H1 (cell line): ENCODE data around the gene DDHD1. TPM values are rescaled to one million over a fixed set of nuclear protein-coding genes. Genes with fewer than 3 reads are reported as not detected.

ENCODE experiments used
- CTCF ChIA-PET: fragments of 300-600 bp; sonication (Branson Sonifier 250); formaldehyde crosslinking; loops from one replicate; lab custom pipeline; 2021; ENCODE audit not compliant: partially characterized antibody; lab: Charles Lee
- POLR2A ChIA-PET: fragments of 300-600 bp; sonication (Branson Sonifier 250); formaldehyde crosslinking; loops from one replicate; lab custom pipeline; 2021; ENCODE audit warnings: inconsistent platforms; ENCODE audit not compliant: partially characterized antibody; lab: Charles Lee
- DNase-seq, 2 experiments: peaks; one replicate each; pipeline versions ENCODE4 v3.0.0 to v3.0.0-alpha.2; 2010 to 2022; ENCODE audit warnings: low spot score in 2 of 2, low read depth in 1 of 2, mixed read lengths in 1 of 2
- FAIRE-seq: peaks from 2 replicates; lab custom pipeline; 2011; peaks lifted over from hg19 to GRCh38; lab: Jason Lieb, UNC
- H2AFZ ChIP-seq: 2 replicates; pipeline ENCODE4 v1.8.1; 2012; ENCODE audit warnings: low read length, inconsistent platforms
- H2AK5ac ChIP-seq: 2 replicates; pipeline ENCODE4 v1.6.1; 2013; ENCODE audit warnings: low read depth, low read length
- H2BK120ac ChIP-seq: replicated peaks from 2 replicates; pipeline ENCODE3; 2013; ENCODE audit warnings: low read depth, low read length, inconsistent platforms
- H2BK12ac ChIP-seq: 2 replicates; pipeline ENCODE4 v1.6.1; 2013; ENCODE audit warnings: low read depth, low read length
- H2BK15ac ChIP-seq: 2 replicates; pipeline ENCODE4 v1.6.1; 2013; ENCODE audit warnings: low read length
- H2BK20ac ChIP-seq: 2 replicates; pipeline ENCODE4 v1.6.1; 2013; ENCODE audit warnings: low read length
- H2BK5ac ChIP-seq: 2 replicates; pipeline ENCODE4 v1.6.1; 2013; ENCODE audit warnings: low read depth, low read length
- H3K14ac ChIP-seq: 2 replicates; pipeline ENCODE4 v1.6.1; 2013; ENCODE audit warnings: inconsistent platforms; ENCODE audit not compliant: insufficient read length
- H3K18ac ChIP-seq: 2 replicates; pipeline ENCODE4 v1.6.1; 2013; ENCODE audit warnings: low read length; ENCODE audit errors: extremely low read depth
- H3K23ac ChIP-seq: 2 replicates; pipeline ENCODE4 v1.6.1; 2013; ENCODE audit warnings: inconsistent platforms; ENCODE audit not compliant: insufficient read length
- H3K23me2 ChIP-seq: 2 replicates; pipeline ENCODE4 v1.6.1; 2013; ENCODE audit warnings: low read depth, low read length
- H3K27ac ChIP-seq: 2 replicates; pipeline ENCODE4 v1.6.1; 2011; ENCODE audit warnings: low read depth, low read length, inconsistent platforms
- H3K27me3 ChIP-seq, 4 experiments: replicated peaks in 1 of 4; 1 replicate in 1 of 4; 2 replicates in 3 of 4; pipeline versions ENCODE4 v1.6.1 to v1.8.1; 2011 to 2013; ENCODE audit warnings: low read length in 3 of 4, mild to moderate bottlenecking in 3 of 4, inconsistent platforms in 2 of 4, mixed read lengths in 2 of 4, moderate library complexity in 1 of 4; ENCODE audit not compliant: control insufficient read depth in 3 of 4, insufficient read depth in 3 of 4; ENCODE audit errors: extremely low read depth in 1 of 4
- H3K36me3 ChIP-seq, 4 experiments: 2 replicates each; pipeline versions ENCODE4 v1.6.1 to v1.8.1; 2011 to 2013; ENCODE audit warnings: mild to moderate bottlenecking in 4 of 4, low read length in 3 of 4, moderate library complexity in 2 of 4, control low read depth in 1 of 4, inconsistent platforms in 1 of 4; ENCODE audit not compliant: insufficient read depth in 4 of 4, control insufficient read depth in 2 of 4
- H3K4ac ChIP-seq: replicated peaks from 2 replicates; pipeline ENCODE3; 2013; ENCODE audit warnings: low read length, low read depth, mixed read lengths, inconsistent platforms; ENCODE audit not compliant: insufficient read length
- H3K4me1 ChIP-seq, 4 experiments: replicated peaks in 1 of 4; 1 replicate in 1 of 4; 2 replicates in 3 of 4; pipeline versions ENCODE4 v1.6.1 to v1.8.1; 2011 to 2013; ENCODE audit warnings: low read length in 3 of 4, inconsistent platforms in 2 of 4, mixed read lengths in 1 of 4; ENCODE audit not compliant: insufficient read depth in 4 of 4, control insufficient read depth in 3 of 4
- H3K4me2 ChIP-seq, 2 experiments: 2 replicates each; pipeline versions ENCODE4 v1.6.1 to v1.8.1; 2011 to 2013; ENCODE audit warnings: low read depth in 2 of 2, low read length in 2 of 2, control low read depth in 1 of 2, inconsistent platforms in 1 of 2, mild to moderate bottlenecking in 1 of 2; ENCODE audit not compliant: insufficient read depth in 1 of 2
- H3K4me3 ChIP-seq, 4 experiments: fragments of 200-600, 300-600 bp in 1 of 4; sonication (generic), shearing (Covaris generic), sonication (Bioruptor Twin) in 1 of 4; 2 replicates each; pipeline versions ENCODE4 v1.5.1 to v1.8.1; 2011 to 2016; ENCODE audit warnings: low read length in 4 of 4, low read depth in 3 of 4, control low read depth in 2 of 4, inconsistent platforms in 2 of 4, mild to moderate bottlenecking in 2 of 4, mixed read lengths in 1 of 4, moderate library complexity in 1 of 4; ENCODE audit not compliant: insufficient read depth in 2 of 4; ENCODE audit errors: extremely low read depth in 1 of 4
- H3K56ac ChIP-seq: replicated peaks from 2 replicates; pipeline ENCODE3; 2013; ENCODE audit warnings: low read depth, mild to moderate bottlenecking, mixed read lengths, low read length, inconsistent platforms; ENCODE audit not compliant: insufficient read length
- H3K79me1 ChIP-seq: 2 replicates; pipeline ENCODE4 v1.6.1; 2013; ENCODE audit warnings: low read depth, low read length, control low read depth
- H3K79me2 ChIP-seq, 2 experiments: 2 replicates each; pipeline versions ENCODE4 v1.6.1 to v1.8.1; 2012 to 2013; ENCODE audit warnings: low read length in 2 of 2, mild to moderate bottlenecking in 2 of 2, inconsistent platforms in 1 of 2; ENCODE audit not compliant: insufficient read depth in 2 of 2, control insufficient read depth in 1 of 2
- H3K9ac ChIP-seq, 4 experiments: replicated peaks in 1 of 4; 1 replicate in 1 of 4; 2 replicates in 3 of 4; pipeline versions ENCODE4 v1.6.1 to v1.8.1; 2011 to 2013; ENCODE audit warnings: low read depth in 3 of 4, low read length in 3 of 4, control low read depth in 2 of 4, mild to moderate bottlenecking in 2 of 4, moderate library complexity in 2 of 4, inconsistent platforms in 1 of 4; ENCODE audit errors: extremely low read depth in 1 of 4
- H3K9me3 ChIP-seq, 2 experiments: 2 replicates each; pipeline versions ENCODE4 v1.6.1 to v1.8.1; 2012 to 2013; ENCODE audit warnings: mild to moderate bottlenecking in 2 of 2, moderate library complexity in 2 of 2, control low read depth in 1 of 2, inconsistent platforms in 1 of 2, low read depth in 1 of 2, low read length in 1 of 2, mixed read lengths in 1 of 2; ENCODE audit not compliant: insufficient read depth in 2 of 2
- H4K20me1 ChIP-seq, 2 experiments: replicated peaks in 1 of 2; 2 replicates each; pipeline versions ENCODE3 to v1.8.1; 2011 to 2013; ENCODE audit warnings: inconsistent platforms in 2 of 2, low read length in 2 of 2, mild to moderate bottlenecking in 1 of 2; ENCODE audit not compliant: insufficient read depth in 2 of 2, control insufficient read depth in 1 of 2
- H4K5ac ChIP-seq: 2 replicates; pipeline ENCODE4 v1.6.1; 2013; ENCODE audit warnings: low read length, low read depth, mixed read lengths, inconsistent platforms; ENCODE audit not compliant: insufficient read length
- H4K8ac ChIP-seq: 2 replicates; pipeline ENCODE4 v1.8.0; 2013; ENCODE audit warnings: mild to moderate bottlenecking, moderate library complexity, low read length, inconsistent platforms; ENCODE audit not compliant: insufficient read depth; ENCODE audit errors: extremely low read depth
- H4K91ac ChIP-seq: replicated peaks from 2 replicates; pipeline ENCODE3; 2013; ENCODE audit warnings: low read length, mixed read lengths, inconsistent platforms; ENCODE audit not compliant: insufficient read length
- BCL11A ChIP-seq, 2 experiments: IDR thresholded peaks; one replicate each; pipeline ENCODE4 v1.6.1; 2011; ENCODE audit warnings: low read depth in 2 of 2, low read length in 2 of 2, mild to moderate bottlenecking in 2 of 2
- CBX8 ChIP-seq: fragments of 300-800, 300-1000 bp; sonication (generic); IDR thresholded peaks from 2 replicates; pipeline ENCODE4 v1.7.1; 2016; ENCODE audit warnings: low read depth, low read length, borderline replicate concordance
- EGR1 ChIP-seq: IDR thresholded peaks from 2 replicates; pipeline ENCODE4 v1.6.1; 2011; ENCODE audit warnings: low read depth, low read length, borderline replicate concordance
- NANOG ChIP-seq: IDR thresholded peaks from 2 replicates; pipeline ENCODE4 v1.6.1; 2011; ENCODE audit warnings: low read length, low read depth, mild to moderate bottlenecking, inconsistent platforms; ENCODE audit not compliant: insufficient read depth, poor library complexity, severe bottlenecking
- TAF7 ChIP-seq: optimal IDR thresholded peaks from 2 replicates; pipeline ENCODE3; 2011; ENCODE audit warnings: low read depth, mild to moderate bottlenecking, inconsistent platforms, low read length, moderate library complexity, borderline replicate concordance
- WGBS, 2 experiments: shearing (Covaris generic) in 1 of 2; methylation state at CpG; one replicate each; pipeline versions ENCODE4 v1.1.6 to v1.1.7; 2013 to 2015; ENCODE audit warnings: low lambda C conversion rate in 2 of 2, mixed read lengths in 2 of 2, inconsistent platforms in 1 of 2, low coverage in 1 of 2, missing lambda C conversion rate in 1 of 2; ENCODE audit not compliant: insufficient replicate concordance in 2 of 2, insufficient coverage in 1 of 2, insufficient read length in 1 of 2; ENCODE audit errors: extremely low coverage in 1 of 2, missing lambda C conversion rate in 1 of 2; 5-methylcytosine and 5-hydroxymethylcytosine counted together
- polyA plus RNA-seq, 7 experiments: library from polyadenylated mRNA; depleted of rRNA in 3 of 7; stranded (reverse) in 5 of 7; unstranded in 2 of 7; fragments of >200 nt in 5 of 7; fragments of 200-250 nt in 2 of 7; gene quantifications; 1 replicate in 5 of 7; 2 replicates in 1 of 7; 4 replicates in 1 of 7; pipeline versions ENCODE4 v1.2.1 to v1.2.3, GENCODE V29; 2011 to 2013; ENCODE audit warnings: missing spikeins in 2 of 7, mixed read lengths in 2 of 7
- total RNA-seq: library from RNA; stranded (reverse); fragmentation: NEBNext Ultra II Directional; extraction: Animal tissue kit (Norgen Biotek cat#: 25700); gene quantifications from 2 replicates; pipeline ENCODE4 v1.2.1, GENCODE V29; 2021
- TF ChIP-seq, protein P1 (sequence below): IDR thresholded peaks from 2 replicates; pipeline ENCODE4 v1.6.1; 2012; ENCODE audit warnings: inconsistent platforms

The DDHD1 gene
- total and polyA plus RNA-seq, 2 of the 8 experiments (the other 6 are each of a cell fraction or from before 2014, with no cell fraction given): 3.6 to 16.0 TPM

DNA sequence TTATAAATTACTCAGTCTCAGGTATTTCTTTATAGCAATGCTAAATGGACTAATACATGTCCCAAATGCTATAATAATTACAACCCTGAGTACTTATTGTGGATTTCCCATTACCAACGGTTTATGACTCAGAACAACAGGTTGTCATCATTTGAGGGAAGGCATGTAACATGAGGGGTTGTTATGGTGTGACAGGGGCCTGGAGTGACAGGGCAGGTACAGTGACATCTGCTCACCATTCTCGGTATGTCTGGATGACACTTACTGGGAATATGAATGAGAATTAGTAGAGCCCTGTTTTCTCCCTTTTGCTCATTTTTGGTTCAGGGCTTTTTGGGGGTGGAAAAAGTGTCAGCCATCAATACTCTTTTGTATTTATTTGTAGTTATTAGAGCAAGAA lies 166.1 kb downstream of the DDHD1 start:
- no peak overlapping the region for H2AFZ ChIP-seq
- H4K91ac ChIP-seq: no peak overlapping the region
- no peak for FAIRE-seq
- H3K27ac ChIP-seq: no peak overlapping the region
- H4K8ac ChIP-seq: no peak overlapping the region
- no peaks in the 10 kb centered on the region for H3K79me1 ChIP-seq
- no peak overlapping the region for H3K4me2 ChIP-seq
- no peaks in the 10 kb centered on the region for H3K9me3 ChIP-seq
- H3K79me2 ChIP-seq: no peaks in the 10 kb centered on the region
- WGBS, 2 experiments: 89% methylated on average over 2 of the region's 2 CpGs; no CpG with 5 or more reads in 1 of the 2 experiments
- H3K18ac ChIP-seq: no peak overlapping the region
- no peak for DNase-seq
- H2AK5ac ChIP-seq: no peak overlapping the region
- H4K20me1 ChIP-seq: no peaks in the 10 kb centered on the region
- no peaks in the 10 kb centered on the region for H3K4me1 ChIP-seq
- H2BK5ac ChIP-seq: no peak overlapping the region
- H3K23ac ChIP-seq: no peak overlapping the region
- H2BK20ac ChIP-seq: no peak overlapping the region
- H3K14ac ChIP-seq: no peak overlapping the region
- H3K27me3 ChIP-seq: no peaks in the 10 kb centered on the region
- no peak overlapping the region for H4K5ac ChIP-seq
- no peak overlapping the region for H3K4me3 ChIP-seq
- H3K36me3 ChIP-seq: no peaks in the 10 kb centered on the region
- no peak overlapping the region for H2BK12ac ChIP-seq
- H3K23me2 ChIP-seq: no peaks in the 10 kb centered on the region
- no peak overlapping the region for H2BK120ac ChIP-seq
- no peak overlapping the region for H3K4ac ChIP-seq
- no peak overlapping the region for H2BK15ac ChIP-seq
- no peak overlapping the region for H3K56ac ChIP-seq
- no peak overlapping the region for H3K9ac ChIP-seq
- CTCF ChIA-PET: no interaction called here
- TF ChIP-seq, protein P1, sequence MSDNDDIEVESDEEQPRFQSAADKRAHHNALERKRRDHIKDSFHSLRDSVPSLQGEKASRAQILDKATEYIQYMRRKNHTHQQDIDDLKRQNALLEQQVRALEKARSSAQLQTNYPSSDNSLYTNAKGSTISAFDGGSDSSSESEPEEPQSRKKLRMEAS: no peak
- TF ChIP-seq EGR1 (no peak), BCL11A (IDR thresholded peaks at IDR 0.05; ENCODE audit: low read depth in 2 of 2, low read length in 2 of 2) (no peak), NANOG (no peak), CBX8 (no peak), TAF7 (no peak)
- POLR2A ChIA-PET: no interaction called here
